Pancreas (tissue), 10 donors: ENCODE data around the gene STXBP2. TPM values are rescaled to one million over a fixed set of nuclear protein-coding genes. Genes with fewer than 3 reads are reported as not detected.

ENCODE experiments used
- ATAC-seq, 4 donors: fragments of 200-7000 bp; cut with Tn5 transposase; one replicate each; pipeline versions ENCODE4 v1.8.0 to v1.9.1; 2020; ENCODE audit warnings: mild to moderate bottlenecking in 4 of 4, moderate library complexity in 4 of 4
- DNase-seq, 6 donors: peaks; one replicate each; pipeline ENCODE4 v3.0.0-alpha.2; 2020
- FAIRE-seq: peaks from 2 replicates; lab custom pipeline; 2012; peaks lifted over from hg19 to GRCh38; lab: Jason Lieb, UNC
- H3K27ac ChIP-seq, 4 donors: fragments of 200-600 bp; sonication (generic); 1 replicate in 3 of 4; 2 replicates in 1 of 4; pipeline versions ENCODE4 v1.5.0 to v1.8.0; 2020
- H3K27me3 ChIP-seq, 4 donors: fragments of 200-600 bp; one replicate each; pipeline ENCODE4 v1.8.0; 2021
- H3K36me3 ChIP-seq, 3 donors: fragments of 200-600 bp; sonication (generic) in 1 of 3; one replicate each; pipeline versions ENCODE4 v1.5.0 to v1.8.0; 2020 to 2021
- H3K4me1 ChIP-seq, 3 donors: fragments of 200-600 bp; one replicate each; pipeline ENCODE4 v1.8.0; 2021
- H3K4me3 ChIP-seq, 4 donors: fragments of 200-600 bp; sonication (generic) in 2 of 4; one replicate each; pipeline versions ENCODE4 v1.5.0 to v1.8.0; 2020 to 2021
- H3K9me3 ChIP-seq, 4 donors: fragments of 200-600 bp; one replicate each; pipeline ENCODE4 v1.8.0; 2021
- CTCF ChIP-seq, 4 donors: fragments of 200-600 bp; sonication (generic) in 3 of 4; IDR thresholded peaks; one replicate each; pipeline versions ENCODE4 v1.5.0 to v1.8.0; 2021; ENCODE audit warnings: antibody characterized with exemption in 4 of 4
- WGBS, 2 donors: extraction: QIAGEN DNeasy Blood & Tissue Kit; methylation state at CpG; one replicate each; pipeline ENCODE4 v1.1.7; 2013; 5-methylcytosine and 5-hydroxymethylcytosine counted together
- intact Hi-C, 3 donors: fragments of 100-400 bp; cut with DNase I; formaldehyde crosslinking; loops; one replicate each; pipeline versions ENCODE4 v1.11.1 to v1.14.2; 2022
- polyA plus RNA-seq, 2 donors: library from polyadenylated mRNA; stranded (reverse); fragments of 200-250 nt; gene quantifications; one replicate each; pipeline ENCODE4 v1.2.3, GENCODE V29; 2013
- total RNA-seq, 6 donors: library from RNA; stranded (reverse); fragmentation: NEBNext Ultra II Directional in 4 of 6; extraction: Animal tissue kit (Norgen Biotek cat#: 25700) in 4 of 6; gene quantifications; one replicate each; pipeline versions ENCODE4 v1.2.1 to v1.2.4, GENCODE V29; 2021 to 2023
- donor health status: healthy with polysubstance abuse.
- donor health status: DM: no; HTN: no; CAD: no; lungs with moderate emphysema.
- donor health status: DM: no; HTN: no; CAD: no.
- donor health status: control.
- donor health status: control.
- donor health status: Bipolar disorder and iron deficiency.
- donor health status: DM: yes; HTN: yes; CAD: no.
- donor health status: DM: no; HTN: no; CAD: no.
- donor health status: DM: no; HTN: no; CAD: no.
- donor health status: DM: yes; HTN: yes; CAD: no.

The STXBP2 gene
- total and polyA plus RNA-seq, 8 donors = 45.6 to 216 (median 80.4) TPM

GRCh38 chr19:7650148-7650547 is 13.2 kb downstream of the STXBP2 start:
- Histone ChIP-seq H3K9me3 (no peaks in the 10 kb centered on the region), H3K27me3 (no peaks in the 10 kb centered on the region), H3K4me3 (no peak overlapping the region), H3K4me1 (peaks cover 0 to 3% (median 0%) of the 10 kb centered on the region in 3 donors), H3K36me3 (no peaks in the 10 kb centered on the region), H3K27ac (no peak overlapping the region)
- intact Hi-C loops = no loop called here
- no peak for TF ChIP-seq CTCF (IDR thresholded peaks at IDR 0.05)
- FAIRE-seq = no peak
- 56 to 57% methylated on average over 2 of the region's 2 CpGs for WGBS, 2 donors
- no peak for ATAC-seq
- no peak for DNase-seq

GRCh38 chr19:7652061-7652641 is 15.2 kb downstream of the STXBP2 start:
- peak; percentile 99 for TF ChIP-seq CTCF (IDR thresholded peaks at IDR 0.05)
- FAIRE-seq = peak; percentile 53
- H3K9me3 ChIP-seq = no peaks in the 10 kb centered on the region
- no peaks in the 10 kb centered on the region for H3K36me3 ChIP-seq
- peak overlapping the region in 1 of 4 donors; percentile 8 for H3K4me3 ChIP-seq
- H3K27ac ChIP-seq = peak overlapping the region; percentile 39 to 78 (median 64)
- peaks cover 0 to 3% (median 0%) of the 10 kb centered on the region in 3 donors for H3K4me1 ChIP-seq
- intact Hi-C loops = no loop called here
- DNase-seq = peak; percentile 82 to 95 (median 88)
- ATAC-seq = peak; percentile 87 to 93 (median 90)
- H3K27me3 ChIP-seq = no peaks in the 10 kb centered on the region
- 4 to 5% methylated on average over 28 of the region's 28 CpGs for WGBS, 2 donors

GRCh38 chr19:7654401-7654800 is 17.5 kb downstream of the STXBP2 start:
- Histone ChIP-seq H3K27ac (no peak overlapping the region), H3K4me3 (no peak overlapping the region)
- WGBS, 2 donors = 48% methylated on average over 8 of the region's 8 CpGs

GRCh38 chr19:7655581-7655980 is 18.7 kb downstream of the STXBP2 start:
- DNase-seq = no peak
- TF ChIP-seq CTCF (IDR thresholded peaks at IDR 0.05) = no peak
- FAIRE-seq = no peak
- Histone ChIP-seq H3K36me3 (no peaks in the 10 kb centered on the region), H3K27ac (no peak overlapping the region), H3K4me1 (peaks cover 0 to 3% (median 0%) of the 10 kb centered on the region in 3 donors), H3K9me3 (no peaks in the 10 kb centered on the region), H3K4me3 (no peak overlapping the region), H3K27me3 (no peaks in the 10 kb centered on the region)
- ATAC-seq = no peak
- intact Hi-C loops = no loop called here
- 57 to 73% methylated on average over 8 of the region's 8 CpGs for WGBS, 2 donors

More at GRCh38 chr19:7654401-7654800, 17.5 kb downstream of the STXBP2 start:
- Histone ChIP-seq H3K36me3 (no peaks in the 10 kb centered on the region), H3K4me1 (peaks cover 0 to 3% (median 0%) of the 10 kb centered on the region in 3 donors), H3K9me3 (no peaks in the 10 kb centered on the region), H3K27me3 (no peaks in the 10 kb centered on the region)
- FAIRE-seq = no peak
- ATAC-seq = no peak
- intact Hi-C loops = no loop called here
- no peak for DNase-seq
- TF ChIP-seq CTCF (IDR thresholded peaks at IDR 0.05) = no peak

GRCh38 chr19:7657131-7657751 is 20.3 kb downstream of the STXBP2 start:
- Histone ChIP-seq H3K36me3 (no peaks in the 10 kb centered on the region), H3K27ac (no peak overlapping the region), H3K4me1 (no peaks in the 10 kb centered on the region), H3K9me3 (no peaks in the 10 kb centered on the region), H3K4me3 (no peak overlapping the region), H3K27me3 (no peaks in the 10 kb centered on the region)
- FAIRE-seq (no peak), ATAC-seq (peak in 2 of 4 donors; percentile 38 to 39), DNase-seq (no peak)
- intact Hi-C loops = no loop called here
- WGBS, 2 donors = 57 to 61% methylated on average over 14 of the region's 14 CpGs
- no peak for TF ChIP-seq CTCF (IDR thresholded peaks at IDR 0.05)
